ENCODE measurements around the gene PKIB. TPM values are rescaled to one million over a fixed set of nuclear protein-coding genes. Genes with fewer than 3 reads are reported as not detected.

PKIB gene
- total and polyA plus RNA-seq, 2 donors (not counting 3 experiments of a cell fraction or from before 2014, with no cell fraction given) = not detected

- Histone ChIP-seq H3K36me3 (ENCODE audit: control insufficient read depth in 2 of 2, extremely low read depth in 1 of 2, insufficient read depth in 2 of 2, low read length in 2 of 2) (no peaks in the 10 kb centered on the region), H3K79me2 (ENCODE audit: control insufficient read depth, insufficient read depth, low read length) (no peaks in the 10 kb centered on the region), H3K9me1 (replicated peaks; ENCODE audit: control insufficient read depth, extremely low read depth, insufficient read depth, low read length) (no peaks in the 10 kb centered on the region), H3K9me3 (replicated peaks; ENCODE audit: control insufficient read depth, insufficient read depth, low read length) (no peaks in the 10 kb centered on the region), H3K27me3 (ENCODE audit: control insufficient read depth in 2 of 2, insufficient read depth in 2 of 2, low read length in 2 of 2) (no peaks in the 10 kb centered on the region), H4K20me1 (replicated peaks; ENCODE audit: control insufficient read depth, extremely low read depth, insufficient read depth, low read length) (no peaks in the 10 kb centered on the region), H3K4me1 (ENCODE audit: control insufficient read depth, extremely low read depth, insufficient read depth, low read length) (no peaks in the 10 kb centered on the region), H3K4me2 (ENCODE audit: insufficient read depth, low read length) (no peak overlapping the region), H2AFZ (ENCODE audit: low read depth, low read length) (no peak overlapping the region), H3K9ac (replicated peaks; ENCODE audit: extremely low read depth, insufficient read depth, low read length) (no peak overlapping the region), H3K27ac (ENCODE audit: insufficient read depth, low read depth, low read length) (no peak overlapping the region), H3K4me3 (replicated peaks in 1 of 3; ENCODE audit: insufficient read depth in 1 of 3, low read depth in 1 of 3, low read length in 3 of 3) (no peak overlapping the region)
- ChIA-PET POLR2A (no interaction called here), CTCF (no interaction called here)
- no peak for DNase-seq (ENCODE audit: low read depth, low spot score)
- dilution Hi-C loops (cut with MboI; ENCODE audit: extremely low pct_ligation_motif_present, low sequenced_read_pairs) = no loop called here
- no TSS peak for BruUV-seq (replicated peaks)
- no peak for FAIRE-seq
- no peak for TF ChIP-seq MYC (IDR thresholded peaks at IDR 0.05; ENCODE audit: low read depth, low read length)
- TF ChIP-seq CTCF (IDR thresholded peaks at IDR 0.05; ENCODE audit: extremely low read depth in 1 of 2, insufficient read depth in 1 of 2, low read depth in 1 of 2, low read length in 2 of 2) = no peak
- TF ChIP-seq, protein P1, sequence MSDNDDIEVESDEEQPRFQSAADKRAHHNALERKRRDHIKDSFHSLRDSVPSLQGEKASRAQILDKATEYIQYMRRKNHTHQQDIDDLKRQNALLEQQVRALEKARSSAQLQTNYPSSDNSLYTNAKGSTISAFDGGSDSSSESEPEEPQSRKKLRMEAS (IDR thresholded peaks at IDR 0.05; ENCODE audit: insufficient read depth, insufficient read length) = no peak
- TF ChIP-seq POLR2AphosphoS5 (IDR thresholded peaks at IDR 0.05; ENCODE audit: insufficient read depth, low read depth, low read length) = no peak
- no peak for TF ChIP-seq POLR2A (IDR thresholded peaks at IDR 0.05; ENCODE audit: low read depth, low read length)
- TF ChIP-seq JUN (IDR thresholded peaks at IDR 0.05; ENCODE audit: borderline replicate concordance, insufficient read depth, insufficient read length, low read depth) = no peak
- no peak for TF ChIP-seq FOS (IDR thresholded peaks at IDR 0.05; ENCODE audit: borderline replicate concordance, insufficient read depth, low read length)
- no peak for TF ChIP-seq GATA2 (IDR thresholded peaks at IDR 0.05; ENCODE audit: insufficient read depth, insufficient read length, low read depth, low read length)
- no peak for TF ChIP-seq EZH2 (IDR thresholded peaks at IDR 0.05; ENCODE audit: borderline replicate concordance, low read depth, low read length, severe bottlenecking)
- intact Hi-C loops (cut with micrococcal nuclease) = no loop called here
Measured at GRCh38 chr6:122666418-122666817, 56.2 kb downstream of the PKIB start.

All from endothelial cell of umbilical vein (primary cell).